ENCODE results near the gene NGB. TPM values are rescaled to one million over a fixed set of nuclear protein-coding genes. Genes with fewer than 3 reads are reported as not detected.

NGB gene
- total RNA-seq, 2 donors from 2014 or later = 0.33 TPM; not detected in 1

- Histone ChIP-seq H3K27ac (no peak overlapping the region), H3K27me3 (no peaks in the 10 kb centered on the region), H3K9me3 (no peaks in the 10 kb centered on the region), H3K36me3 (replicated peaks in 1 of 2; ENCODE audit: insufficient read depth in 1 of 2, low read depth in 2 of 2) (no peaks in the 10 kb centered on the region), H3K4me3 (no peak overlapping the region), H3K4me1 (no peaks in the 10 kb centered on the region)
- no peak for DNase-seq
- 48 to 66% methylated on average over 6 to 11 of the region's 11 CpGs for WGBS, 2 donors
- no peak for ATAC-seq
- no peak for TF ChIP-seq CTCF (IDR thresholded peaks at IDR 0.05)
- no peak for TF ChIP-seq POLR2A (IDR thresholded peaks at IDR 0.05)
- intact Hi-C loops (cut with DNase I) = no loop called here
These were observed 11.8 kb downstream of the NGB start for GRCh38 chr14:77259025-77259715.

- 82 to 91% methylated on average over 2 to 4 of the region's 5 CpGs for WGBS, 2 donors
- DNase-seq (no peak), ATAC-seq (no peak)
- TF ChIP-seq POLR2A (IDR thresholded peaks at IDR 0.05) (no peak), CTCF (IDR thresholded peaks at IDR 0.05) (no peak)
- Histone ChIP-seq H3K27me3 (no peaks in the 10 kb centered on the region), H3K27ac (no peak overlapping the region), H3K4me3 (no peak overlapping the region), H3K9me3 (no peaks in the 10 kb centered on the region), H3K36me3 (replicated peaks in 1 of 2; ENCODE audit: insufficient read depth in 1 of 2, low read depth in 2 of 2) (no peaks in the 10 kb centered on the region), H3K4me1 (no peaks in the 10 kb centered on the region)
- intact Hi-C loops (cut with DNase I) = no loop called here
These were observed 12.4 kb downstream of the NGB start for GRCh38 chr14:77258566-77258965.

GRCh38 chr14:77257700-77258099, 13.3 kb downstream of the NGB start:
- TF ChIP-seq POLR2A (IDR thresholded peaks at IDR 0.05) (no peak), CTCF (IDR thresholded peaks at IDR 0.05) (no peak)
- ATAC-seq (no peak), DNase-seq (no peak)
- intact Hi-C loops (cut with DNase I) = no loop called here
- no peaks in the 10 kb centered on the region for H3K9me3 ChIP-seq
- H3K36me3 ChIP-seq (replicated peaks in 1 of 2; ENCODE audit: insufficient read depth in 1 of 2, low read depth in 2 of 2) = no peaks in the 10 kb centered on the region
- no peaks in the 10 kb centered on the region for H3K27me3 ChIP-seq
- no peak overlapping the region for H3K27ac ChIP-seq
- WGBS, 2 donors = 83 to 93% methylated on average over 3 to 10 of the region's 10 CpGs
- H3K4me1 ChIP-seq = no peaks in the 10 kb centered on the region
- H3K4me3 ChIP-seq = no peak overlapping the region

GRCh38 chr14:77256694-77257093, 14.3 kb downstream of the NGB start:
- TF ChIP-seq CTCF (IDR thresholded peaks at IDR 0.05) = no peak
- TF ChIP-seq POLR2A (IDR thresholded peaks at IDR 0.05) = no peak
- no peak overlapping the region for H3K27ac ChIP-seq
- no peak overlapping the region for H3K4me3 ChIP-seq
- H3K4me1 ChIP-seq = no peaks in the 10 kb centered on the region
- H3K9me3 ChIP-seq = no peaks in the 10 kb centered on the region
- DNase-seq = no peak
- no peaks in the 10 kb centered on the region for H3K36me3 ChIP-seq (replicated peaks in 1 of 2; ENCODE audit: insufficient read depth in 1 of 2, low read depth in 2 of 2)
- WGBS, 2 donors = 89 to 93% methylated on average over 8 of the region's 8 CpGs
- no peaks in the 10 kb centered on the region for H3K27me3 ChIP-seq
- ATAC-seq = no peak
- intact Hi-C loops (cut with DNase I) = no loop called here
